Ramos (cell line): Measurements from ENCODE around the gene HSPA4L.

ENCODE experiments used
- in situ Hi-C: fragments of 300-500 bp; cut with MboI; formaldehyde crosslinking; loops from one replicate; pipeline ENCODE4 v1.14.3; 2022; ENCODE audit warnings: low sequenced_read_pairs; ENCODE audit not compliant: unreplicated experiment

Gene HSPA4L

GRCh38 chr4:127856813-127857447 is 74.8 kb downstream of the HSPA4L start:
- in situ Hi-C loops, result no loop called here

GRCh38 chr4:127857641-127858040 is 75.5 kb downstream of the HSPA4L start:
- in situ Hi-C loops, result no loop called here

- in situ Hi-C loops, result no loop called here
Observed at GRCh38 chr4:127868196-127868595, 86.1 kb downstream of the HSPA4L start.

GRCh38 chr4:127870281-127870680 is 88.2 kb downstream of the HSPA4L start:
- in situ Hi-C loops, result no loop called here

- in situ Hi-C loops, result no loop called here
Observed at GRCh38 chr4:127870688-127871087, 88.6 kb downstream of the HSPA4L start.

GRCh38 chr4:127875791-127876190 is 93.7 kb downstream of the HSPA4L start:
- in situ Hi-C loops, result no loop called here

GRCh38 chr4:127880763-127881562 is 98.8 kb downstream of the HSPA4L start, which contains the start of gene PLK4:
TSS of gene PLK4 (plus strand) at chr4:127880893. CDS start at chr4:127881135, 242 bp downstream.
- in situ Hi-C loops, result no loop called here

- in situ Hi-C loops, result no loop called here
Observed at GRCh38 chr4:127881563-127881864, 99.4 kb downstream of the HSPA4L start.

GRCh38 chr4:127888559-127888958 is 106.4 kb downstream of the HSPA4L start:
- in situ Hi-C loops, result no loop called here

GRCh38 chr4:127889903-127890302 is 107.8 kb downstream of the HSPA4L start:
- in situ Hi-C loops, result no loop called here
